HCT116 (cell line): Measurements from ENCODE around the gene HARS2. TPM values are rescaled to one million over a fixed set of nuclear protein-coding genes. Genes with fewer than 3 reads are reported as not detected.

Experiments used
- ATAC-seq: fragments of 200-7000 bp; cut with Tn5 transposase; 2 replicates; pipeline ENCODE4 v1.9.1; 2020; ENCODE audit warnings: mild to moderate bottlenecking, moderate library complexity
- BruUV-seq: library from RNA; stranded (reverse); fragments of 400-500 nt; replicated peaks from 2 replicates; lab custom pipeline; 2021; lab: Mats Ljungman, UMichigan
- CTCF ChIA-PET: fragments of 300-600 bp; sonication (Branson Sonifier 250); formaldehyde crosslinking; loops from one replicate; lab custom pipeline; 2021; ENCODE audit warnings: antibody characterized with exemption; lab: Charles Lee
- POLR2A ChIA-PET: fragments of 300-600, 350-600 bp; sonication (Branson Sonifier 250); formaldehyde crosslinking; loops from one replicate; lab custom pipeline; 2021; ENCODE audit warnings: antibody characterized with exemption; lab: Charles Lee
- RAD21 ChIA-PET, 2 experiments: fragments of 300-600 bp; sonication (Branson Sonifier 250); formaldehyde crosslinking; loops; one replicate each; lab custom pipeline; 2023; ENCODE audit warnings: low total read pairs in 2 of 2; ENCODE audit not compliant: uncharacterized antibody in 2 of 2, unreplicated experiment in 2 of 2, low non-redundant PET in 1 of 2; lab: Charles Lee
- DNase-seq: peaks from one replicate; pipeline ENCODE4 v3.0.0-alpha.2; 2010; ENCODE audit warnings: low read depth, low spot score
- H2AFZ ChIP-seq: fragments of 200-600 bp; shearing (Covaris generic), sonication (generic); 2 replicates; pipeline ENCODE4 v1.6.1; 2017; ENCODE audit warnings: low read depth, mixed run types, mixed read lengths, antibody characterized with exemption, low read length; ENCODE audit not compliant: poor library complexity, severe bottlenecking
- H3K27ac ChIP-seq: 2 replicates; pipeline ENCODE4 v1.5.1; 2012; ENCODE audit warnings: low read depth, low read length
- H3K27me3 ChIP-seq: fragments of 200-600 bp; sonication (generic); 2 replicates; pipeline ENCODE4 v1.6.1; 2016; ENCODE audit warnings: mixed run types, low read length, mixed read lengths; ENCODE audit not compliant: insufficient read depth
- H3K36me3 ChIP-seq, 2 experiments: fragments of 200-500 bp in 1 of 2; fragments of 200-600 bp in 1 of 2; sonication (Bioruptor generic) in 1 of 2; sonication (generic) in 1 of 2; 2 replicates each; pipeline versions ENCODE4 v1.5.1 to v1.6.1; 2014 to 2016; ENCODE audit warnings: low read length in 2 of 2, inconsistent platforms in 1 of 2, mixed read lengths in 1 of 2, mixed run types in 1 of 2; ENCODE audit not compliant: insufficient read depth in 2 of 2, control insufficient read depth in 1 of 2
- H3K4me1 ChIP-seq, 2 experiments: fragments of 200-600 bp in 1 of 2; sonication (generic) in 1 of 2; 2 replicates each; pipeline versions ENCODE4 v1.5.1 to v1.6.1; 2012 to 2017; ENCODE audit warnings: low read length in 2 of 2, inconsistent platforms in 1 of 2, mild to moderate bottlenecking in 1 of 2, mixed read lengths in 1 of 2, mixed run types in 1 of 2, moderate library complexity in 1 of 2; ENCODE audit not compliant: insufficient read depth in 2 of 2, control insufficient read depth in 1 of 2
- H3K4me2 ChIP-seq: fragments of 200-600 bp; sonication (generic); 2 replicates; pipeline ENCODE4 v1.6.1; 2017; ENCODE audit warnings: mixed run types, low read length, mixed read lengths
- H3K4me3 ChIP-seq, 2 experiments: fragments of 200-600 bp in 1 of 2; sonication (generic) in 1 of 2; replicated peaks in 1 of 2; 2 replicates each; pipeline ENCODE4 v1.5.1; 2011 to 2016; ENCODE audit warnings: low read length in 2 of 2, control low read depth in 1 of 2, low read depth in 1 of 2, mild to moderate bottlenecking in 1 of 2, mixed read lengths in 1 of 2, mixed run types in 1 of 2
- H3K79me2 ChIP-seq: fragments of 200-600 bp; sonication (generic); 2 replicates; pipeline ENCODE4 v1.6.1; 2017; ENCODE audit warnings: mild to moderate bottlenecking, mixed run types, low read length, moderate library complexity, mixed read lengths; ENCODE audit not compliant: insufficient read depth
- H3K9ac ChIP-seq: fragments of 200-600 bp; sonication (generic); 2 replicates; pipeline ENCODE4 v1.6.1; 2016; ENCODE audit warnings: low read length, mixed read lengths
- H3K9me2 ChIP-seq: fragments of 200-600 bp; sonication (generic), shearing (Covaris generic); 2 replicates; pipeline ENCODE4 v1.6.1; 2017; ENCODE audit warnings: mixed run types, mild to moderate bottlenecking, moderate library complexity; ENCODE audit not compliant: insufficient read depth
- H3K9me3 ChIP-seq, 2 experiments: fragments of 200-500 bp in 1 of 2; fragments of 200-600 bp in 1 of 2; sonication (Bioruptor generic) in 1 of 2; sonication (generic) in 1 of 2; 2 replicates each; pipeline ENCODE4 v1.6.1; 2014 to 2017; ENCODE audit warnings: low read length in 2 of 2, mixed read lengths in 2 of 2, inconsistent platforms in 1 of 2, low read depth in 1 of 2, mild to moderate bottlenecking in 1 of 2, mixed run types in 1 of 2, moderate library complexity in 1 of 2; ENCODE audit not compliant: control insufficient read depth in 1 of 2, insufficient read depth in 1 of 2
- H4K20me1 ChIP-seq: fragments of 200-600 bp; sonication (generic), shearing (Covaris generic); 2 replicates; pipeline ENCODE4 v1.6.1; 2017; ENCODE audit warnings: mixed run types, mild to moderate bottlenecking, moderate library complexity; ENCODE audit not compliant: insufficient read depth
- CBX3 ChIP-seq: IDR thresholded peaks from 2 replicates; pipeline ENCODE4 v1.6.1; 2012; ENCODE audit warnings: low read depth
- CEBPB ChIP-seq: IDR thresholded peaks from 2 replicates; pipeline ENCODE4 v1.6.1; 2012; ENCODE audit warnings: low read depth
- EGR1 ChIP-seq: IDR thresholded peaks from 2 replicates; pipeline ENCODE4 v1.6.1; 2012; ENCODE audit warnings: low read depth
- ELF1 ChIP-seq: IDR thresholded peaks from 2 replicates; pipeline ENCODE4 v1.6.1; 2012; ENCODE audit warnings: low read depth, borderline replicate concordance
- EZH2 ChIP-seq: fragments of 200-600 bp; sonication (generic); IDR thresholded peaks from 2 replicates; pipeline ENCODE4 v1.6.1; 2017; ENCODE audit warnings: antibody characterized with exemption, mixed run types
- EZH2phosphoT487 ChIP-seq: fragments of 200-600 bp; IDR thresholded peaks from 2 replicates; pipeline ENCODE4 v1.6.1; 2018; ENCODE audit warnings: antibody characterized with exemption, borderline replicate concordance
- FOSL1 ChIP-seq: IDR thresholded peaks from 2 replicates; pipeline ENCODE4 v1.6.1; 2012; ENCODE audit warnings: low read depth
- JUND ChIP-seq: IDR thresholded peaks from 2 replicates; pipeline ENCODE4 v1.6.1; 2012
- POLR2A ChIP-seq: IDR thresholded peaks from 2 replicates; pipeline ENCODE4 v1.7.0; 2011; ENCODE audit warnings: borderline replicate concordance; ENCODE audit not compliant: insufficient read depth, insufficient read length; ENCODE audit errors: extremely low read depth
- POLR2AphosphoS5 ChIP-seq: IDR thresholded peaks from 2 replicates; pipeline ENCODE4 v1.6.1; 2011; ENCODE audit warnings: mild to moderate bottlenecking, low read depth, low read length, moderate library complexity
- RAD21 ChIP-seq: IDR thresholded peaks from 2 replicates; pipeline ENCODE4 v1.6.1; 2012; ENCODE audit warnings: low read depth, mild to moderate bottlenecking
- SIN3A ChIP-seq: IDR thresholded peaks from 2 replicates; pipeline ENCODE4 v1.6.1; 2012; ENCODE audit warnings: low read depth
- SP1 ChIP-seq: IDR thresholded peaks from 2 replicates; pipeline ENCODE4 v1.6.1; 2012; ENCODE audit warnings: low read depth
- SRF ChIP-seq: IDR thresholded peaks from 2 replicates; pipeline ENCODE4 v1.6.1; 2012; ENCODE audit warnings: low read depth
- TCF7L2 ChIP-seq: IDR thresholded peaks from 2 replicates; pipeline ENCODE4 v1.7.0; 2011; ENCODE audit warnings: borderline replicate concordance, inconsistent platforms; ENCODE audit not compliant: insufficient read depth, insufficient read length; ENCODE audit errors: extremely low read depth
- YY1 ChIP-seq: IDR thresholded peaks from 2 replicates; pipeline ENCODE4 v1.6.1; 2011; ENCODE audit warnings: low read length, low read depth, moderate library complexity, mild to moderate bottlenecking; ENCODE audit not compliant: insufficient replicate concordance; ENCODE audit errors: extremely low read depth
- ZFX ChIP-seq: fragments of 450-650 bp; IDR thresholded peaks from 2 replicates; pipeline ENCODE4 v1.6.1; 2017
- intact Hi-C: fragments of 100-400 bp; cut with micrococcal nuclease; formaldehyde crosslinking; loops from 2 replicates; pipeline ENCODE4 v1.10.0; 2022
- total RNA-seq: library from RNA; stranded (reverse); gene quantifications from one replicate; pipeline ENCODE4 v1.2.1, GENCODE V29; 2021; ENCODE audit not compliant: unreplicated experiment
- TF ChIP-seq, protein P1 (sequence below), 3 experiments: fragments of 200-600 bp in 1 of 3; sonication (generic) in 1 of 3; IDR thresholded peaks in 2 of 3; conservative IDR thresholded peaks in 1 of 3; 2 replicates each; pipeline ENCODE4 v1.5.1; 2012 to 2017; ENCODE audit warnings: low read depth in 2 of 3, low read length in 2 of 3, antibody characterized with exemption in 1 of 3, borderline replicate concordance in 1 of 3, control low read depth in 1 of 3, mild to moderate bottlenecking in 1 of 3, mixed read lengths in 1 of 3, mixed run types in 1 of 3, moderate library complexity in 1 of 3; ENCODE audit not compliant: insufficient read depth in 1 of 3
- TF ChIP-seq, protein P2 (sequence below): IDR thresholded peaks from 2 replicates; pipeline ENCODE4 v1.6.1; 2012
- TF ChIP-seq, protein P3 (sequence below): IDR thresholded peaks from 2 replicates; pipeline ENCODE4 v1.6.1; 2012

Gene HARS2
- total RNA-seq, 1 experiment from 2014 or later: 38.8 TPM

DNA sequence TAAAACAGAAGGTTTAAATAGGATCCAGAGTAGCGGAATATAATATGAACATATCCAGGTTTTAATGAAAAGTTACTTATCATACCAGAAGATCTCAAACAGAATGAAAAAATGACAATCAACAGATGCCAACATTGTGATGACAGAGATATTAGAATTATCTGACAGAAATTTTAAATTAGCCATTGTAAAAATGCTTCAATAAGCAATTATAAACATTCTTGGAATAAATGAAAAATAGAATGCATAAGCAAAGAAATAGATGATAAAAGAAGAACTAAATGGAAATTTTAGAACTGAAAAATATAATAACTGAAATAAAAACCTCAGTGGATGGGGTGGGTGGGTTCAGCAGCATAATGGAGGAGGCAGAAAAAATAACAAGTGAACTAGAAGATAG lies 46.2 kb downstream of the HARS2 start:
- no peak overlapping the region for H3K4me3 ChIP-seq
- DNase-seq: no peak
- H3K79me2 ChIP-seq: no peaks in the 10 kb centered on the region
- BruUV-seq: no TSS peak
- no peaks in the 10 kb centered on the region for H3K36me3 ChIP-seq
- H3K9ac ChIP-seq: no peak overlapping the region
- POLR2A ChIA-PET: no interaction called here
- H3K4me1 ChIP-seq: no peaks in the 10 kb centered on the region
- no peaks in the 10 kb centered on the region for H3K9me3 ChIP-seq
- TF ChIP-seq SRF: no peak
- TF ChIP-seq EZH2: no peak
- TF ChIP-seq, protein P1, sequence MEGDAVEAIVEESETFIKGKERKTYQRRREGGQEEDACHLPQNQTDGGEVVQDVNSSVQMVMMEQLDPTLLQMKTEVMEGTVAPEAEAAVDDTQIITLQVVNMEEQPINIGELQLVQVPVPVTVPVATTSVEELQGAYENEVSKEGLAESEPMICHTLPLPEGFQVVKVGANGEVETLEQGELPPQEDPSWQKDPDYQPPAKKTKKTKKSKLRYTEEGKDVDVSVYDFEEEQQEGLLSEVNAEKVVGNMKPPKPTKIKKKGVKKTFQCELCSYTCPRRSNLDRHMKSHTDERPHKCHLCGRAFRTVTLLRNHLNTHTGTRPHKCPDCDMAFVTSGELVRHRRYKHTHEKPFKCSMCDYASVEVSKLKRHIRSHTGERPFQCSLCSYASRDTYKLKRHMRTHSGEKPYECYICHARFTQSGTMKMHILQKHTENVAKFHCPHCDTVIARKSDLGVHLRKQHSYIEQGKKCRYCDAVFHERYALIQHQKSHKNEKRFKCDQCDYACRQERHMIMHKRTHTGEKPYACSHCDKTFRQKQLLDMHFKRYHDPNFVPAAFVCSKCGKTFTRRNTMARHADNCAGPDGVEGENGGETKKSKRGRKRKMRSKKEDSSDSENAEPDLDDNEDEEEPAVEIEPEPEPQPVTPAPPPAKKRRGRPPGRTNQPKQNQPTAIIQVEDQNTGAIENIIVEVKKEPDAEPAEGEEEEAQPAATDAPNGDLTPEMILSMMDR (IDR thresholded peaks at IDR 0.05 in 2 of 3, conservative IDR thresholded peaks at IDR 0.05 in 1 of 3; ENCODE audit: borderline replicate concordance in 1 of 3, insufficient read depth in 1 of 3, low read depth in 2 of 3, low read length in 2 of 3): no peak
- no peak for TF ChIP-seq JUND
- no peak for TF ChIP-seq FOSL1
- TF ChIP-seq ELF1: no peak
- TF ChIP-seq, protein P2, sequence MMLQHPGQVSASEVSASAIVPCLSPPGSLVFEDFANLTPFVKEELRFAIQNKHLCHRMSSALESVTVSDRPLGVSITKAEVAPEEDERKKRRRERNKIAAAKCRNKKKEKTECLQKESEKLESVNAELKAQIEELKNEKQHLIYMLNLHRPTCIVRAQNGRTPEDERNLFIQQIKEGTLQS: no peak
- TF ChIP-seq RAD21: no peak
- TF ChIP-seq, protein P3, sequence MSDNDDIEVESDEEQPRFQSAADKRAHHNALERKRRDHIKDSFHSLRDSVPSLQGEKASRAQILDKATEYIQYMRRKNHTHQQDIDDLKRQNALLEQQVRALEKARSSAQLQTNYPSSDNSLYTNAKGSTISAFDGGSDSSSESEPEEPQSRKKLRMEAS: no peak
- TF ChIP-seq SP1: no peak
- TF ChIP-seq TCF7L2: no peak
- TF ChIP-seq ZFX: no peak
- no peak for TF ChIP-seq POLR2A
- TF ChIP-seq POLR2AphosphoS5: no peak
- TF ChIP-seq CBX3: no peak
- no peak for TF ChIP-seq EGR1
- TF ChIP-seq CEBPB: no peak
- no peak for TF ChIP-seq YY1
- TF ChIP-seq EZH2phosphoT487: no peak
- no peak for TF ChIP-seq SIN3A
- H2AFZ ChIP-seq: no peak overlapping the region
- H4K20me1 ChIP-seq: no peaks in the 10 kb centered on the region
- no peaks in the 10 kb centered on the region for H3K27me3 ChIP-seq
- RAD21 ChIA-PET: no interaction called here
- intact Hi-C loops: no loop called here
- no peaks in the 10 kb centered on the region for H3K9me2 ChIP-seq
- ATAC-seq: no peak
- no peak overlapping the region for H3K27ac ChIP-seq
- no peak overlapping the region for H3K4me2 ChIP-seq
- CTCF ChIA-PET: no interaction called here
